GM12878 (cell line): Measurements from ENCODE around the gene TIE1. TPM values are rescaled to one million over a fixed set of nuclear protein-coding genes. Genes with fewer than 3 reads are reported as not detected.

Source experiments
- BACH1 ChIP-seq: fragments of 450-650 bp; IDR thresholded peaks from 2 replicates; pipeline ENCODE4 v1.6.1; 2017; ENCODE audit warnings: mild to moderate bottlenecking, borderline replicate concordance
- BCLAF1 ChIP-seq: fragments of 450-650 bp; IDR thresholded peaks from 2 replicates; pipeline ENCODE4 v1.6.1; 2017; ENCODE audit warnings: antibody characterized with exemption, mild to moderate bottlenecking, moderate library complexity
- CHD2 ChIP-seq: IDR thresholded peaks from 2 replicates; pipeline ENCODE4 v1.6.1; 2011; ENCODE audit warnings: low read depth, low read length, improper control_type of control experiment, borderline replicate concordance
- JUND ChIP-seq: IDR thresholded peaks from 2 replicates; pipeline ENCODE4 v1.6.1; 2012; ENCODE audit warnings: low read depth, mild to moderate bottlenecking, low read length, improper control_type of control experiment, moderate library complexity
- MEF2A ChIP-seq: IDR thresholded peaks from 2 replicates; pipeline ENCODE4 v1.6.1; 2011; ENCODE audit warnings: low read depth, mild to moderate bottlenecking, low read length, moderate library complexity; ENCODE audit not compliant: insufficient read depth
- MEF2B ChIP-seq: fragments of 450-650 bp; IDR thresholded peaks from 2 replicates; pipeline ENCODE4 v1.6.1; 2018; ENCODE audit warnings: mild to moderate bottlenecking, moderate library complexity; ENCODE audit not compliant: partially characterized antibody, poor library complexity, severe bottlenecking
- MYB ChIP-seq: fragments of 150-350 bp; IDR thresholded peaks from 2 replicates; pipeline ENCODE4 v1.6.1; 2014; ENCODE audit warnings: mild to moderate bottlenecking, low read depth, low read length, borderline replicate concordance
- NFYB ChIP-seq: IDR thresholded peaks from 2 replicates; pipeline ENCODE4 v1.6.1; 2011; ENCODE audit warnings: low read depth, mild to moderate bottlenecking, low read length, improper control_type of control experiment, moderate library complexity; ENCODE audit not compliant: insufficient read depth
- POU2F2 ChIP-seq: IDR thresholded peaks from 3 replicates; pipeline ENCODE4 v1.6.1; 2011; ENCODE audit warnings: low read depth, mild to moderate bottlenecking, low read length, borderline replicate concordance
- RFX5 ChIP-seq: IDR thresholded peaks from 2 replicates; pipeline ENCODE4 v1.6.1; 2011; ENCODE audit warnings: low read depth, low read length, improper control_type of control experiment
- SRF ChIP-seq, 2 experiments: IDR thresholded peaks; 2 replicates each; pipeline ENCODE4 v1.6.1; 2011; ENCODE audit warnings: low read depth in 2 of 2, low read length in 2 of 2, mild to moderate bottlenecking in 1 of 2, moderate library complexity in 1 of 2
- USF1 ChIP-seq: IDR thresholded peaks from 2 replicates; pipeline ENCODE4 v1.6.1; 2011; ENCODE audit warnings: borderline replicate concordance, low read depth, mild to moderate bottlenecking, moderate library complexity, mixed read lengths, low read length; ENCODE audit not compliant: insufficient read depth; ENCODE audit errors: extremely low read length
- ZBTB4 ChIP-seq: fragments of 450-650 bp; formaldehyde crosslinking; IDR thresholded peaks from 2 replicates; pipeline ENCODE4 v1.4.0; 2022; ENCODE audit warnings: mild to moderate bottlenecking, moderate library complexity
- ZZZ3 ChIP-seq: IDR thresholded peaks from 2 replicates; pipeline ENCODE4 v1.6.1; 2011; ENCODE audit warnings: low read depth; ENCODE audit not compliant: control insufficient read depth, insufficient read length
- polyA plus RNA-seq, 11 experiments: library from polyadenylated mRNA; depleted of rRNA in 4 of 11; unstranded in 6 of 11; stranded (reverse) in 5 of 11; fragments of >200 nt; fragmentation: Nextera tagmentation in 4 of 11; fragmentation: Illumina TruSeq in 1 of 11; extraction: Ambion mirVana in 4 of 11; extraction: Trizol in 1 of 11; gene quantifications; 1 replicate in 1 of 11; 2 replicates in 10 of 11; pipeline versions ENCODE4 v1.2.1 to v1.2.3, GENCODE V29; 2011 to 2016; ENCODE audit warnings: inconsistent platforms in 2 of 11, missing spikeins in 2 of 11, low read depth in 1 of 11
- total RNA-seq, 4 experiments: library from RNA; depleted of rRNA in 3 of 4; stranded (reverse); fragments of >200 nt in 3 of 4; fragmentation: Illumina TruSeq in 1 of 4; extraction: Trizol in 1 of 4; gene quantifications; 2 replicates each; pipeline versions ENCODE4 v1.2.1 to v1.2.3, GENCODE V29; 2013 to 2021
- TF ChIP-seq, protein P1 (sequence below): fragments of 450-650 bp; IDR thresholded peaks from 2 replicates; pipeline ENCODE4 v1.6.1; 2017; ENCODE audit warnings: mild to moderate bottlenecking, moderate library complexity
- TF ChIP-seq, protein P2 (sequence below): fragments of 150-350 bp; IDR thresholded peaks from 2 replicates; pipeline ENCODE4 v1.6.1; 2014; ENCODE audit warnings: mild to moderate bottlenecking, low read depth, low read length

TIE1 gene
- total and polyA plus RNA-seq, 10 of the 15 experiments (the other 5 are each of a cell fraction or from before 2014, with no cell fraction given), result 0.26 to 3.9 (median 1.3) TPM

- TF ChIP-seq, protein P1, sequence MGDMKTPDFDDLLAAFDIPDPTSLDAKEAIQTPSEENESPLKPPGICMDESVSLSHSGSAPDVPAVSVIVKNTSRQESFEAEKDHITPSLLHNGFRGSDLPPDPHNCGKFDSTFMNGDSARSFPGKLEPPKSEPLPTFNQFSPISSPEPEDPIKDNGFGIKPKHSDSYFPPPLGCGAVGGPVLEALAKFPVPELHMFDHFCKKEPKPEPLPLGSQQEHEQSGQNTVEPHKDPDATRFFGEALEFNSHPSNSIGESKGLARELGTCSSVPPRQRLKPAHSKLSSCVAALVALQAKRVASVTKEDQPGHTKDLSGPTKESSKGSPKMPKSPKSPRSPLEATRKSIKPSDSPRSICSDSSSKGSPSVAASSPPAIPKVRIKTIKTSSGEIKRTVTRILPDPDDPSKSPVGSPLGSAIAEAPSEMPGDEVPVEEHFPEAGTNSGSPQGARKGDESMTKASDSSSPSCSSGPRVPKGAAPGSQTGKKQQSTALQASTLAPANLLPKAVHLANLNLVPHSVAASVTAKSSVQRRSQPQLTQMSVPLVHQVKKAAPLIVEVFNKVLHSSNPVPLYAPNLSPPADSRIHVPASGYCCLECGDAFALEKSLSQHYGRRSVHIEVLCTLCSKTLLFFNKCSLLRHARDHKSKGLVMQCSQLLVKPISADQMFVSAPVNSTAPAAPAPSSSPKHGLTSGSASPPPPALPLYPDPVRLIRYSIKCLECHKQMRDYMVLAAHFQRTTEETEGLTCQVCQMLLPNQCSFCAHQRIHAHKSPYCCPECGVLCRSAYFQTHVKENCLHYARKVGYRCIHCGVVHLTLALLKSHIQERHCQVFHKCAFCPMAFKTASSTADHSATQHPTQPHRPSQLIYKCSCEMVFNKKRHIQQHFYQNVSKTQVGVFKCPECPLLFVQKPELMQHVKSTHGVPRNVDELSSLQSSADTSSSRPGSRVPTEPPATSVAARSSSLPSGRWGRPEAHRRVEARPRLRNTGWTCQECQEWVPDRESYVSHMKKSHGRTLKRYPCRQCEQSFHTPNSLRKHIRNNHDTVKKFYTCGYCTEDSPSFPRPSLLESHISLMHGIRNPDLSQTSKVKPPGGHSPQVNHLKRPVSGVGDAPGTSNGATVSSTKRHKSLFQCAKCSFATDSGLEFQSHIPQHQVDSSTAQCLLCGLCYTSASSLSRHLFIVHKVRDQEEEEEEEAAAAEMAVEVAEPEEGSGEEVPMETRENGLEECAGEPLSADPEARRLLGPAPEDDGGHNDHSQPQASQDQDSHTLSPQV, result no peak
- TF ChIP-seq, protein P2, sequence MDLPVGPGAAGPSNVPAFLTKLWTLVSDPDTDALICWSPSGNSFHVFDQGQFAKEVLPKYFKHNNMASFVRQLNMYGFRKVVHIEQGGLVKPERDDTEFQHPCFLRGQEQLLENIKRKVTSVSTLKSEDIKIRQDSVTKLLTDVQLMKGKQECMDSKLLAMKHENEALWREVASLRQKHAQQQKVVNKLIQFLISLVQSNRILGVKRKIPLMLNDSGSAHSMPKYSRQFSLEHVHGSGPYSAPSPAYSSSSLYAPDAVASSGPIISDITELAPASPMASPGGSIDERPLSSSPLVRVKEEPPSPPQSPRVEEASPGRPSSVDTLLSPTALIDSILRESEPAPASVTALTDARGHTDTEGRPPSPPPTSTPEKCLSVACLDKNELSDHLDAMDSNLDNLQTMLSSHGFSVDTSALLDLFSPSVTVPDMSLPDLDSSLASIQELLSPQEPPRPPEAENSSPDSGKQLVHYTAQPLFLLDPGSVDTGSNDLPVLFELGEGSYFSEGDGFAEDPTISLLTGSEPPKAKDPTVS, result no peak
- TF ChIP-seq ZBTB4 (CRISPR knock-in tag) (no peak), MEF2A (no peak), MYB (no peak), POU2F2 (no peak), CHD2 (no peak), SRF (IDR thresholded peaks at IDR 0.05; ENCODE audit: low read depth in 2 of 2, low read length in 2 of 2) (no peak), ZZZ3 (no peak), RFX5 (0 out of 2 replicates have a peak, but pooled peaks have one; percentile 15), BACH1 (no peak), JUND (no peak), USF1 (no peak), NFYB (no peak), BCLAF1 (no peak), MEF2B (peak; percentile 93)
Measured at GRCh38 chr1:43358121-43358745, 57.5 kb downstream of the TIE1 start (continued).
